ENCODE results near the gene TOMM40L. TPM values are rescaled to one million over a fixed set of nuclear protein-coding genes. Genes with fewer than 3 reads are reported as not detected.

The TOMM40L gene
- total and polyA plus RNA-seq, 7 donors: 12.6 to 23.1 (median 16.1) TPM

DNA sequence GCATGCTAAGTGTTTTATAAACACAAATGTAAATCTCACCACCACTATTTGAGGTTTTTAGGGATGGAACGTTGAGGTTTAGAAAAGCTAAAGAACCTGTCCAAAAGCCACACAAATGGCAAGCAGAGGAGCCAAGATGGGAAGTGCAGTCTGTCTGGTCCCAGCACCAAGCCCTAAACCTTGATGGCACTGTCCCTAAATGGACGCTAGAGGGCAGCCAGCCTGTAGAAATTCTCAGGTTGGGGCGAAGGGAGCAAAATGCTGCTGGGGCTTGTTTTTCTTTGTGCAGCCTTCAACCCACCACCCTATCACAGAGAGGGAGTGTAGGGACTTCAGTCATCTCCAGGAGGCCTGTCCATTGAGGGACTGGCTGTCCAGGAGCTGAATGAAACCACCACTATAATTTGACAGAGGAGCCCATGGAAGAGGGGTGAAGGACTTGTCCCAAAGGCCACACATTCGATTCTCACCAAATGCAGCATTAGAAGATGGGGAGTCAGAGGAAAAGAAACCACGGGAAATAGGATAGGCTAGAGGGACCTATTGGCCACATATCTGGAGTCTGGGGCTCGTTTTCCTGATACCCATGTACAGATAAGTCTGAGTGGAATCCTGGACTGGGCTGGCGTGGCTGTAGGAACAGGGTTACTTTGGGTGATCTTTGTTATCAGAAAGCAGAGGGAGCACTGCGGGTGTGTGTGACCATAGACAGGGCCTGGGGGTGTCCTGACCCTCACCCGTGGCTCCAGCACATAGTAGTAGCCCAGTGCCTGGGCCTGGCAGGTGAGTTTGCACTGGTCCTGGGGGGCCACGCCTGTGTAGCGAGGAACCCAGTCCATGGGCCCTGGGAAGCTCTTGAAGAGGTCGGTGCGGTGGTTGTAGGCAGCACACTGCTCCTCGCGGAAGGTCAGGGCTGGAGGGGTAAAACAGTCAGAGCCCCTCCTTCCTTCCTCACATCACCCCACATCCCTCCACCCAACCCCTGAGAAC lies 33.1 kb upstream of the TOMM40L start:
- 57 to 64% methylated on average over 15 of the region's 15 CpGs for WGBS, 2 donors
- Histone ChIP-seq H3K4me3 (no peak overlapping the region), H3K9me3 (no peaks in the 10 kb centered on the region), H3K36me3 (peaks cover 0 to 15% (median 0%) of the 10 kb centered on the region in 4 donors), H3K4me1 (peaks cover 0 to 38% (median 21%) of the 10 kb centered on the region in 4 donors), H3K27ac (peak overlapping the region in 3 of 4 donors; percentile 1 to 15 (median 1)), H3K27me3 (no peaks in the 10 kb centered on the region)
- intact Hi-C loops (cut with DNase I): no loop called here
- DNase-seq: peak; percentile 85
- no peak for TF ChIP-seq EP300 (IDR thresholded peaks at IDR 0.05)
- no peak for TF ChIP-seq POLR2A (IDR thresholded peaks at IDR 0.05)
- TF ChIP-seq CTCF (IDR thresholded peaks at IDR 0.05): peak; percentile 61 to 85 (median 73)
- TF ChIP-seq POLR2AphosphoS5 (IDR thresholded peaks at IDR 0.05): peak in 1 of 4 donors; percentile 15

GRCh38 chr1:161193561-161194235 lies 32.2 kb upstream of the TOMM40L start:
- no peak overlapping the region for H3K4me3 ChIP-seq
- TF ChIP-seq POLR2AphosphoS5 (IDR thresholded peaks at IDR 0.05) (no peak), EP300 (IDR thresholded peaks at IDR 0.05) (no peak), POLR2A (IDR thresholded peaks at IDR 0.05) (no peak), CTCF (IDR thresholded peaks at IDR 0.05) (no peak)
- DNase-seq: no peak
- H3K36me3 ChIP-seq: peaks cover 0 to 15% (median 0%) of the 10 kb centered on the region in 4 donors
- peak overlapping the region in 1 of 4 donors; percentile 1 for H3K27ac ChIP-seq
- H3K9me3 ChIP-seq: no peaks in the 10 kb centered on the region
- peaks cover 0 to 47% (median 30%) of the 10 kb centered on the region in 4 donors for H3K4me1 ChIP-seq
- no peaks in the 10 kb centered on the region for H3K27me3 ChIP-seq
- WGBS, 2 donors: 84 to 85% methylated on average over 21 of the region's 21 CpGs
- intact Hi-C loops (cut with DNase I): no loop called here

GRCh38 chr1:161195171-161195570 lies 30.7 kb upstream of the TOMM40L start:
- peaks cover 0 to 60% (median 42%) of the 10 kb centered on the region in 4 donors for H3K4me1 ChIP-seq
- TF ChIP-seq CTCF (IDR thresholded peaks at IDR 0.05) (no peak), POLR2A (IDR thresholded peaks at IDR 0.05) (no peak), POLR2AphosphoS5 (IDR thresholded peaks at IDR 0.05) (no peak), EP300 (IDR thresholded peaks at IDR 0.05) (no peak)
- peak overlapping the region in 1 of 4 donors; percentile 44 for H3K4me3 ChIP-seq
- no peak for DNase-seq
- H3K36me3 ChIP-seq: peaks cover 0 to 15% (median 0%) of the 10 kb centered on the region in 4 donors
- 68 to 83% methylated on average over 4 of the region's 4 CpGs for WGBS, 2 donors
- no peaks in the 10 kb centered on the region for H3K27me3 ChIP-seq
- intact Hi-C loops (cut with DNase I): no loop called here
- no peaks in the 10 kb centered on the region for H3K9me3 ChIP-seq
- peak overlapping the region in 1 of 4 donors; percentile 11 for H3K27ac ChIP-seq

DNA sequence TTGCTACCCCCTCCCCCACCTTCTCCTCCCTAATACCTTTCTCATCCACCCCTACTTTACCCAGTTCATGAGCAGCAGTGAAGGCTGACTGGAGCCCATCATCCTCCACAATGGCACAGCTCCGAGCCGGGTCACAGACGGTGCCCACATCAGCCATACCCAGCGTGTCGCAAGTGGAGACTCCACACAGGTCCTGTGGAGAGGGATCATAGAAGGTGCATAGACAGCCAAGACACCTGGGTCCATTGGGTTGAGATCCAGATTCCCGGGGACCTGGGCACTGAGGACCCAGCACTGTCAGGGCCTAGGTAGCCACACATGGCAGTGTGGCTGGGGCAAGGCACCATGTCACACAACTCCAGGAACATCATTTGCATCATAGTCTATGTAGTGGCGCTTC lies 29.7 kb upstream of the TOMM40L start:
- peaks cover 0 to 69% (median 52%) of the 10 kb centered on the region in 4 donors for H3K4me1 ChIP-seq
- intact Hi-C loops (cut with DNase I): no loop called here

More for the DNA sequence above, 29.7 kb upstream of the TOMM40L start:
- H3K9me3 ChIP-seq: no peaks in the 10 kb centered on the region
- no peaks in the 10 kb centered on the region for H3K27me3 ChIP-seq
- peaks cover 0 to 13% (median 0%) of the 10 kb centered on the region in 4 donors for H3K36me3 ChIP-seq
- TF ChIP-seq POLR2A (IDR thresholded peaks at IDR 0.05): no peak
- no peak for TF ChIP-seq POLR2AphosphoS5 (IDR thresholded peaks at IDR 0.05)
- H3K4me3 ChIP-seq: peak overlapping the region in 2 of 4 donors; percentile 39 to 44
- DNase-seq: no peak
- 94 to 95% methylated on average over 7 of the region's 7 CpGs for WGBS, 2 donors
- peak overlapping the region in 2 of 4 donors; percentile 96 to 97 for H3K27ac ChIP-seq

Measured in sigmoid colon (tissue), 7 donors.